ENCODE measurements around the gene RAG2. TPM values are rescaled to one million over a fixed set of nuclear protein-coding genes. Genes with fewer than 3 reads are reported as not detected.

The RAG2 gene
- total and polyA plus RNA-seq, 2 donors (not counting 1 experiment from before 2014, with no cell fraction given), result not detected

- Histone ChIP-seq H3K4me3 (ENCODE audit: control extremely low read depth in 1 of 5, extremely low read depth in 1 of 5, insufficient read depth in 1 of 5, low read depth in 2 of 5, low read length in 4 of 5) (no peak overlapping the region), H3K9ac (ENCODE audit: low read length) (no peak overlapping the region), H4K20me1 (ENCODE audit: control insufficient read depth, insufficient read depth, low read length, poor library complexity, severe bottlenecking) (no peaks in the 10 kb centered on the region), H3K4me1 (ENCODE audit: control insufficient read depth in 2 of 2, insufficient read depth in 2 of 2, low read length in 2 of 2) (no peaks in the 10 kb centered on the region), H3K9me3 (ENCODE audit: control extremely low read depth in 1 of 3, control insufficient read depth in 2 of 3, insufficient read depth in 1 of 3, low read length in 2 of 3) (no peaks in the 10 kb centered on the region), H3K27ac (ENCODE audit: low read length in 2 of 2) (no peak overlapping the region), H2AFZ (ENCODE audit: insufficient read depth, low read depth, low read length, poor library complexity, severe bottlenecking) (no peak overlapping the region), H3K4me2 (replicated peaks; ENCODE audit: low read depth, low read length, poor library complexity, severe bottlenecking) (no peak overlapping the region), H3K36me3 (replicated peaks in 1 of 2; ENCODE audit: control extremely low read depth in 1 of 2, control insufficient read depth in 1 of 2, extremely low read depth in 1 of 2, insufficient read depth in 2 of 2, low read length in 1 of 2) (no peaks in the 10 kb centered on the region), H3K27me3 (replicated peaks in 1 of 4; ENCODE audit: control extremely low read depth in 1 of 4, control insufficient read depth in 3 of 4, insufficient read depth in 4 of 4, low read length in 3 of 4) (no peaks in the 10 kb centered on the region), H3K79me2 (ENCODE audit: control insufficient read depth, insufficient read depth, low read length) (no peaks in the 10 kb centered on the region)
- no CpG with 5 or more reads among the region's 1 CpG for WGBS (ENCODE audit: insufficient coverage)
- no peak overlapping the region for H3K4me3 Mint-ChIP-seq
- DNase-seq, result no peak
- peaks cover 25% of the 10 kb centered on the region for H3K27me3 Mint-ChIP-seq
- CTCF ChIA-PET, result no interaction called here
- intact Hi-C loops (cut with micrococcal nuclease), result no loop called here
- no peaks in the 10 kb centered on the region for H3K4me1 Mint-ChIP-seq
- no peaks in the 10 kb centered on the region for H3K9me3 Mint-ChIP-seq (ENCODE audit: insufficient read depth)
- TF ChIP-seq CTCF (IDR thresholded peaks at IDR 0.05) (no peak), EZH2 (IDR thresholded peaks at IDR 0.05; ENCODE audit: borderline replicate concordance, insufficient read depth, low read depth, low read length, poor library complexity, severe bottlenecking) (no peak)
- ATAC-seq (ENCODE audit: low read depth), result no peak
- H3K27ac Mint-ChIP-seq, result no peak overlapping the region
- POLR2A ChIA-PET, result no interaction called here
These were observed 47.5 kb downstream of the RAG2 start for GRCh38 chr11:36550385-36551115.

Other genes starting within 250 kb of the RAG2 start
- 20.2 and 22.4 TPM in 2 replicates for gene TRAF6, start 88.0 kb downstream of the RAG2 start, total RNA-seq
- gene TRAF6, start 88.0 kb downstream of the RAG2 start, polyA plus RNA-seq, result 10.1 and 10.5 TPM in 2 replicates
- gene RAG1, start 30.2 kb downstream of the RAG2 start, total RNA-seq, result 0.10 and 0.37 TPM in 2 replicates
- 0.06 and 0.07 TPM in 2 replicates for gene RAG1, start 30.2 kb downstream of the RAG2 start, polyA plus RNA-seq
- not detected in 2 replicates for gene IFTAP, start 3.7 kb downstream of the RAG2 start, total RNA-seq
- 0.31 and 0.98 TPM in 2 replicates for gene IFTAP, start 3.7 kb downstream of the RAG2 start, polyA plus RNA-seq

Data from B cell (primary cell).